K562 (cell line): ENCODE data around the gene KAZALD1. TPM values are rescaled to one million over a fixed set of nuclear protein-coding genes. Genes with fewer than 3 reads are reported as not detected.

ENCODE experiments used
- BRD4 ChIP-seq: fragments of 200-600 bp; sonication (generic); IDR thresholded peaks from 2 replicates; pipeline ENCODE4 v1.6.1; 2017; ENCODE audit warnings: inconsistent platforms
- PHF21A ChIP-seq: fragments of 450-650 bp; IDR thresholded peaks from 2 replicates; pipeline ENCODE4 v1.6.1; 2017; ENCODE audit warnings: low read depth, borderline replicate concordance
- POLR2H ChIP-seq: IDR thresholded peaks from 2 replicates; pipeline ENCODE4 v1.6.1; 2016; ENCODE audit warnings: missing genetic modification characterization, low read depth, mild to moderate bottlenecking, control low read depth, missing compliant biosample characterization, moderate library complexity
- RBM25 ChIP-seq: fragments of 200-400 bp; formaldehyde crosslinking; IDR thresholded peaks from 2 replicates; pipeline ENCODE4 v1.6.1; 2018; ENCODE audit warnings: low read length, low read depth, moderate library complexity; ENCODE audit not compliant: severe bottlenecking
- TEAD1 ChIP-seq, 2 experiments: fragments of 450-650 bp in 1 of 2; sonication (generic) in 1 of 2; formaldehyde crosslinking; IDR thresholded peaks; 2 replicates each; pipeline versions ENCODE4 v1.4.0 to v1.8.0; 2020 to 2022; ENCODE audit warnings: mild to moderate bottlenecking in 2 of 2, missing genetic modification reagents in 1 of 2
- ZFX ChIP-seq: sonication (generic); formaldehyde crosslinking; IDR thresholded peaks from 2 replicates; pipeline ENCODE4 v1.8.0; 2022; ENCODE audit warnings: mild to moderate bottlenecking, missing genetic modification reagents, moderate library complexity
- ZNF41 ChIP-seq: fragments of 250-450 bp; sonication (Bioruptor Pico); conservative IDR thresholded peaks from 2 replicates; pipeline ENCODE4 v1.4.0; 2020; ENCODE audit warnings: mild to moderate bottlenecking
- ZZZ3 ChIP-seq: fragments of 450-650 bp; IDR thresholded peaks from 2 replicates; pipeline ENCODE4 v1.6.1; 2016; ENCODE audit warnings: antibody characterized with exemption, mild to moderate bottlenecking, moderate library complexity
- polyA plus RNA-seq, 8 experiments: library from polyadenylated mRNA; depleted of rRNA in 4 of 8; stranded (reverse) in 5 of 8; unstranded in 3 of 8; fragments of >200 nt; fragmentation: Nextera tagmentation in 2 of 8; fragmentation: Illumina TruSeq in 1 of 8; extraction: Ambion mirVana in 2 of 8; extraction: Trizol in 1 of 8; gene quantifications; 2 replicates each; pipeline versions ENCODE4 v1.2.1 to v1.2.3, GENCODE V29; 2011 to 2014; ENCODE audit warnings: inconsistent platforms in 1 of 8, missing spikeins in 1 of 8
- total RNA-seq, 7 experiments: library from RNA; depleted of rRNA in 6 of 7; stranded (reverse); fragments of >200 nt in 6 of 7; fragmentation: Illumina TruSeq in 2 of 7; extraction: Trizol in 2 of 7; gene quantifications; 2 replicates each; pipeline versions ENCODE4 v1.2.1 to v1.2.3, GENCODE V29; 2011 to 2021; ENCODE audit warnings: low replicate concordance in 1 of 7
- TF ChIP-seq, protein P1 (sequence below): sonication (generic); formaldehyde crosslinking; IDR thresholded peaks from 2 replicates; pipeline ENCODE4 v1.8.0; 2022; ENCODE audit warnings: mild to moderate bottlenecking, missing genetic modification reagents, borderline replicate concordance
- TF ChIP-seq, protein P2 (sequence below): fragments of 250-450 bp; sonication (Bioruptor Pico); IDR thresholded peaks from 2 replicates; pipeline ENCODE4 v1.8.0; 2021; ENCODE audit warnings: mild to moderate bottlenecking, moderate library complexity

Gene KAZALD1
- total and polyA plus RNA-seq, 9 of the 15 experiments (the other 6 are each of a cell fraction or from before 2014, with no cell fraction given) = 0.15 to 10.0 (median 4.9) TPM

DNA sequence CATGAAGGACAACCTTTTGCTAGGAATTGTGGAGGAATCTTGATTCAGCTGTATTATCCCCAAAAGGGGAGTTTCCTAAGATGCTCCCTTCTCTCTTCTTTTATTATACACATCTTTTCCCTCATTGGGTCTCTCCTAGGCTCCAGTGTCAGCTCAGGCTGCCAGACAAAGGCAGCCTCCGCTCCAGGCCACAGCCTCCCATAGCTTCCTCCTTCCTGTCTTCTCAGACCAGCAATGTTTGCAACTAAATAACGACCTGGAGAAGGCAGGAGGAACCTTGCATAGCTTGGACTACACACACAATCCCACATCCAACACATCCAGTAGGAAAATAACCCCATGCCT is 18.5 kb upstream of the KAZALD1 start (continued):
- TF ChIP-seq BRD4 (peak; percentile 61; the same call in 1 of the 2 replicates), ZNF41 (CRISPR knock-in tag) (no peak), TEAD1 (CRISPR knock-in tag; IDR thresholded peaks at IDR 0.05) (no peak), ZFX (CRISPR knock-in tag) (peak; percentile 3; the same call in 1 of the 2 replicates), POLR2H (0 out of 2 replicates have a peak, but pooled peaks have one; percentile 19), PHF21A (no peak), ZZZ3 (no peak), RBM25 (no peak)
- TF ChIP-seq, protein P1, sequence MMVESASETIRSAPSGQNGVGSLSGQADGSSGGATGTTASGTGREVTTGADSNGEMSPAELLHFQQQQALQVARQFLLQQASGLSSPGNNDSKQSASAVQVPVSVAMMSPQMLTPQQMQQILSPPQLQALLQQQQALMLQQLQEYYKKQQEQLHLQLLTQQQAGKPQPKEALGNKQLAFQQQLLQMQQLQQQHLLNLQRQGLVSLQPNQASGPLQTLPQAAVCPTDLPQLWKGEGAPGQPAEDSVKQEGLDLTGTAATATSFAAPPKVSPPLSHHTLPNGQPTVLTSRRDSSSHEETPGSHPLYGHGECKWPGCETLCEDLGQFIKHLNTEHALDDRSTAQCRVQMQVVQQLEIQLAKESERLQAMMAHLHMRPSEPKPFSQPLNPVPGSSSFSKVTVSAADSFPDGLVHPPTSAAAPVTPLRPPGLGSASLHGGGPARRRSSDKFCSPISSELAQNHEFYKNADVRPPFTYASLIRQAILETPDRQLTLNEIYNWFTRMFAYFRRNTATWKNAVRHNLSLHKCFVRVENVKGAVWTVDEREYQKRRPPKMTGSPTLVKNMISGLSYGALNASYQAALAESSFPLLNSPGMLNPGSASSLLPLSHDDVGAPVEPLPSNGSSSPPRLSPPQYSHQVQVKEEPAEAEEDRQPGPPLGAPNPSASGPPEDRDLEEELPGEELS (CRISPR knock-in tag) = 0 out of 2 replicates have a peak, but pooled peaks have one; percentile 49
- TF ChIP-seq, protein P2, sequence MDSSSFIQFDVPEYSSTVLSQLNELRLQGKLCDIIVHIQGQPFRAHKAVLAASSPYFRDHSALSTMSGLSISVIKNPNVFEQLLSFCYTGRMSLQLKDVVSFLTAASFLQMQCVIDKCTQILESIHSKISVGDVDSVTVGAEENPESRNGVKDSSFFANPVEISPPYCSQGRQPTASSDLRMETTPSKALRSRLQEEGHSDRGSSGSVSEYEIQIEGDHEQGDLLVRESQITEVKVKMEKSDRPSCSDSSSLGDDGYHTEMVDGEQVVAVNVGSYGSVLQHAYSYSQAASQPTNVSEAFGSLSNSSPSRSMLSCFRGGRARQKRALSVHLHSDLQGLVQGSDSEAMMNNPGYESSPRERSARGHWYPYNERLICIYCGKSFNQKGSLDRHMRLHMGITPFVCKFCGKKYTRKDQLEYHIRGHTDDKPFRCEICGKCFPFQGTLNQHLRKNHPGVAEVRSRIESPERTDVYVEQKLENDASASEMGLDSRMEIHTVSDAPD (CRISPR knock-in tag) = no peak
